ENCODE data around the gene UPF2. TPM values are rescaled to one million over a fixed set of nuclear protein-coding genes. Genes with fewer than 3 reads are reported as not detected.

Gene UPF2
- total RNA-seq, 1 donor from 2014 or later, result 38.1 TPM

DNA sequence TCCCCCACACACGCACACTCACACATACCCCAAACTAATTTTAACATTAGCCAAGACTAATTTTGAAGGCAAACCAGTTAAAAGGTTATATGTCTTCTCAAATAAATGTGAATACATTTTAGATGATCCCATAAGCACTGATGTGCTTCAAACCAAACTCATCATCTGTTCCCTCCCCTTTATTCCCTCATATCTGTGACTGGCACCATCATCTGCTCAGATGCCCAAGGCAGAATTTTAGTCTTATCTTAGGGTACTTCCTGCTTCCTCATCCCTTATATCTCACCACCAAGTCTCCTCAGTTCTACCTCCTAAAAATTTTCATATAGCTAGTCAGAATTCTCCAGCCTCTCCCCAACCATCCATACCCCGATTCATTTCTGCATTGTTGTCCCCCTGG lies 80.4 kb downstream of the UPF2 start:
- intact Hi-C loops (cut with micrococcal nuclease), result no loop called here

DNA sequence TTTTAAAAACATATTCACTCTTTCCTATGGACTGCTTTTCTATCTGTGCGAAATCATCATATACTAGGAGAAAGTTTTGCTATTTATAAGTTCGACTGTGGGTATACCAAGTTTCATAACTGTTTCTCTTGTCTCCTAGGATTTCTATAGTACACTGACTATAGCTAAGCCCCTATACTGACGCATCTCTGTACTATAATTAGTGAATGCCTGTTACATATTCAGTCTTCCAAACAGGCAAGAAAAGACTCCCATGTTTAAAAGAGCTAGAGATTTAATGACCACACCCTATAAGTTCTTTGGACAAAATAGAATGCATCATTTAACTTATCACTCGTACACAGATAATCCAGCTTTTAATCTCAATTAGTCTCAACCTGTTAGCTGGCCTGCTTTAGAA lies 80.8 kb downstream of the UPF2 start:
- intact Hi-C loops (cut with micrococcal nuclease), result no loop called here

GRCh38 chr10:11959966-11960365 lies 82.6 kb downstream of the UPF2 start:
- intact Hi-C loops (cut with micrococcal nuclease), result no loop called here

- intact Hi-C loops (cut with micrococcal nuclease), result no loop called here
These were observed 83.7 kb downstream of the UPF2 start for GRCh38 chr10:11958956-11959355.

- intact Hi-C loops (cut with micrococcal nuclease), result no loop called here
These were observed 90.9 kb downstream of the UPF2 start for GRCh38 chr10:11951695-11952094.

DNA sequence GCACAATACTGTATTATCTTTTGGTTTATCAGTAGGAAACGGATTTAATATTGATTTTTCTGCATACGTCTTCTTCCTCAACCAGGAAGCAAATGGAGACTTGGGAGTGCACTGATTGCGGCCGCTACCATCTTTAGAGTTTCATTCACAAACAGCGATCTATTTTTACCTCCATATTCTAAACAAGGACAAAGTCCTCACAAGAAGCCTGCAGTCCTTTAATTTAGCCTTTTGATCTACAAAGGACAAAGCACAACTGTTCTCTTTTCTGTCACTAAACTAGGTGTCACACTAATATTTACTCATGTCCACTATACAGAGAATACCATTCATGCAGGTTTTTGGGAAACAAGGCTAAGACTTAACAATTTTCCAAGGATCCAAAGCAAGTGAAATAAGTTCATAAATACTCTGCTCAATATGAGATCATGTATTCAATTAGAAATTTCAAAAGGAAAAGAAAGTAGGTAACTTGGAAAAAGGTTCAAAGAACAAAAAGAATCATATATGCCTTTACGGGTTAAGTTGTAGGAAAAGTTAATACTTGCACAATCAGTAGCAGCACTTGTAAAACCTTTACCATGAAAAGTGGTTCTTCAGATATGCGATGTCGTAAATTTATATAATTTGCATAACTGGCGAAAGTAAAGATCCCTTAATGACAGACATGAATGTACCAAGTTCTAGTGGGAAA lies 92.1 kb downstream of the UPF2 start:
- intact Hi-C loops (cut with micrococcal nuclease), result no loop called here

DNA sequence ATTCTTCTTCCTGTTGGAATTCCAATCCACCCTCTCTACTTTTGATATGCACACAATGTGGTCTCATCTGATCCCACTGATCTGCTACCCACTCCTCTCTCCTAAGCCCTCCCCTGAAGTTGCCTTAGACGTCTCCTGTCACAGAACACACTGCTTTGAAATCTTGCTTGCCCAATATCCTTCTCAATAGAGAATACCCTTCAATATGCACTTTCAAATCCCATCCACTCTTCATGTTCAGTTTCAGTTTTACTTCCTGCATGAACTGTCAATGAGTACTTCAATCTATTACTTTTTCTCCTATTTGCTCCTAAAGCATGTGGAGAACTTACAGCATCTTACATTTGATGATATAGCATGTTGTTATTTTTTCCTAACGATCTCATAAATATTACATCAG lies 93.5 kb downstream of the UPF2 start:
- intact Hi-C loops (cut with micrococcal nuclease), result no loop called here

- intact Hi-C loops (cut with micrococcal nuclease), result no loop called here
These were observed 96.0 kb downstream of the UPF2 start for GRCh38 chr10:11946652-11947051.

DNA sequence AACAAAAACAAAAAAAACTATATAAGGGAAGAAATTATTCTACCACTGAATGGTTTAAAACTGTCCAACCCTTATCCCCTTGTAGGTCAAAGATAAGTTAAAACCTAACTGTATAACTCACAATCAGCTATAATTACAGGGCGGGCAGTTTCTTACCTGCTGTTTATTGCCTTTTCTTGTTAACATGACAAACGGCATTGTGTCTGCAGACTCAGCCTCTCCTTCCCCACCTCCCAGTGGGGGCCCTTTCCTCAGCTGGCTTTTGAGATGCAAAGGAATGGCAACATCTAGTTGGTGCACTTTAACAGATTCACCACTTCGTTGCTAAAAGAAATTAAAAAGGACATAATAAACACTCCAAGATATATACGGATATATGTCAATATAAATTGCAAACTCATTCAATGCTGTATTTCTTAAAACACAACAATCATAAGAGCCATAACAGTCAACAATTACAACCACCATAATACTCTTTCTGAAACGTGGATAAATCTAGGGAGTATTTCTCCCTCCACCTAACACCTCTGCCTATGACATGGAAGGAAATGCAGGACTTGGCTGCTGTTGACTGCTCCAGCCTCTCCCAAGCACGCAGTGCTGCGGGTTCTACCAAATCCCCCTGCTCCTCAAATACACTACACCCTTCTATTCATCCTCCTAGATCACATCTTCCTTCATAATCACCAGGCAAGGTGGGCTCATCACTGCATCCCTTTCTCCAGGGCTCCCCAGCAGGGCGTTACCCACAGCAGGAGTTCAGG lies 106.0 kb downstream of the UPF2 start:
- intact Hi-C loops (cut with micrococcal nuclease), result no loop called here

DNA sequence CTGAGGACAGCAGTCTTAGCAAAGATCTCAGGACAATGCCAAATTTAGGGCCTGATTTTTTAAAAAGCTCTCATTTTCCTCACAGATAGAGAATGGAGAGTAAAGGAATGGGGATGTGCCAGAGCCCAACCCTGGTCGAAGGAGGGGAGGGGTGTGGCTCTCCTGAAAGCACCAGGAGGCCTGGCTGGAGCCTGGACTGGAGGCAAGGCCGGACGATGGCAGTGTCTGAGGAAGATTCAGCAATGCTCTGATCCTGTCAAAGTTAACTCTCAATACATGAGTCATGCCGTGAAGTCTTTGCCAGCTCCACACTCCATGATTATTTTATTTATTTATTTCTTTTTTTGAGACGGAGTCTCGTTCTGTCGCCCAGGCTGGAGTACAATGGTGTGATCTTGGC lies 108.3 kb downstream of the UPF2 start:
- intact Hi-C loops (cut with micrococcal nuclease), result no loop called here

- intact Hi-C loops (cut with micrococcal nuclease), result no loop called here
These were observed 108.9 kb downstream of the UPF2 start for GRCh38 chr10:11933577-11934223.

GRCh38 chr10:11931038-11931437 lies 111.6 kb downstream of the UPF2 start:
- intact Hi-C loops (cut with micrococcal nuclease), result no loop called here

DNA sequence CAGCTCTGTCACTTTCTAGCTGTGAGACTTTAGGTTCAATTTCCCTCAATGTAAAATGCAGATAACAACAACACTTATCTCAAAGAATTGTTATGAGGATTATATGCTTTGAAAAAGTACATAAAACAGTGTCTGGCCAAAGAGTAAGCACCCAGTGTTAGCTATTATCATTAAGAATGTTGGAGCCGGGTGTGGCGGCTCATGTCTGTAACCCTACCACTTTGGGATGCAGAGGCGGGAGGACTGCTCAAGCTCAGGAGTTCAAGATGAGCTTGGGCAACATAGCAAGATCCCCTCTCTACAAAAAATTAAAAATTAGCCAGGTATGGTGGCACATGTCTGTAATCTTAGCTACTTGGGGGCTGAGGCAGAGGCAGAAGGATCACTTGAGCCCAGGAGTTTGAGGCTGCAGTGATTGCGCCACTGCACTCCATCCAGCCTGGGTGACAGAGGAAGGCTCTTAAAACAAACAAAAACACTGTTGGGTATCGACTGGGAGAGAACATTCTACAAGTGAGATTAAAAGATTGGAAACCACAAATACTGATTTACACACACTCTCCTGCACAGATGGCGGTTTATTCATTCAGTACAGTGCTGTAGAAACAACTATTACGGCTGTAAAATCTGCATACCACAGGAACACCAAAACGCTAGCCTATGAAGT lies 112.2 kb downstream of the UPF2 start:
- intact Hi-C loops (cut with micrococcal nuclease), result no loop called here

GRCh38 chr10:11927746-11928145 lies 114.9 kb downstream of the UPF2 start:
- intact Hi-C loops (cut with micrococcal nuclease), result no loop called here

DNA sequence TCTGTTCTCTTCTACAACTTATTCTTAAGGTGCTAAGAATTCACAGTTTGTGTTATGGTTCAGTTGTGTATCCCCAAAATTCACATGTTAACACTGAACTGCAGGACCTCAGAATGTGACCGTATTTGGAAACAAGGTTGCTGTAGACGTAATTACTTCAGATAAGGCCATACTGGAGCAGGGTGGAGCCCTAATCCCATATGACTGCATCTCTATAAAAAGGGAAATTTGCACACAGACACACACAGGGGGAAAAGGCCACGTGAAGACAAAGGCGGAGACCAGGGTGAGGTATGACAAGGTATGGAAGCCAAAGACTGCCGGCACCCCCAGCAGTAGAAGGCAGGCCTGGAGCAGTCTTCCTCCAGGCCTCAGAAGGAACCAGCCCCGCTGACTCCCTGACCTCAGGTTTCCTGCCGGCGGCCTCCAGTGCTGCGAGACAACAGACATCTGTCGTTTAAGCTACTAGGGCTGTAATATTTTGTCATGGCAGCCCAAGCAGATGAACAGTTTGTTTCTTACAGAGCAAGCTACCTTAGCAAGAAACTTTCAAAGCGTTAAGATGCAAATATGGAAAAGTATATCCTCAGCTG lies 120.7 kb downstream of the UPF2 start:
- intact Hi-C loops (cut with micrococcal nuclease), result no loop called here

DNA sequence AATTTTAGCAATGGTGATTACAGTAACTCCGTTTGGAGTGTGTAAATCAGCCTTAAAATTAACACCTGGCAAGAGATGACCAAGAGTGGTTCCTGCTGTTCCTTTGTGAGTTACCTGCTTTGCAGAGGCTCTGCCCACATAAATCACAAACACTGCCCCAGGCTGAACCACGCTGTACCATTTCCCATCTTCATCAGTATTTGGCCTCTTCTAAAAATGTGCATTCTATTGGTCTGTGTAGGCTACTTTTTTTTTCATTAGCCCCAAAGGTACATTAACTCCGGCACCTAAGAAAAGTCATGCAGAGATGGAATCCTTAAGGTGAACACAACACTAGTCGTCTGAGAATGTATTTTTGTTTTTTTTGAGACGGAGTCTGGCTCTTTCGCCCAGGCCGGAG lies 123.3 kb downstream of the UPF2 start:
- intact Hi-C loops (cut with micrococcal nuclease), result loop anchor here (5.0 kb wide), 1 partner anchor 57 kb away; no protein-coding TSS in a partner anchor

- intact Hi-C loops (cut with micrococcal nuclease), result loop anchor here (5.0 kb wide), 1 partner anchor 56 kb away; no protein-coding TSS in a partner anchor
These were observed 124.2 kb downstream of the UPF2 start for GRCh38 chr10:11918384-11918783.

GRCh38 chr10:11913079-11913641 lies 129.4 kb downstream of the UPF2 start:
- intact Hi-C loops (cut with micrococcal nuclease), result no loop called here

DNA sequence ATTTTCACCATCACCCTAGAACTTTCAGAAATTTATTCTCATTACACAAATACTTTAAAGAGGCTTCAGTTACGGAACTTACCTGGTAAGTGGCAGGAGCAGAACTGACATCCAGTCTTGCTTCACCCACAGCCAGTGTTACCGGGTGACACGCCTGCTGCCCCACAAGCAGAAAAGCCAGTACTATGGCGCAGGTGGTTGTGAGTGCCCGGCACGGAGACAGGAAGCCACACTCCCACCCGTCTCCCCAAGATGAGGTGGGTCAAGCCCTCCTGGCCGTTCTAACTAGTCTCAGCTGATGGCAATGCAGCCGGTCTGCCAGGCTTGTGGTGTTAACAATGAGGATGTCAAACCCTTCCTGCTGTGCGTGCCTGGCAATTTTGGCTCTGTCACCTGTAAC lies 132.5 kb downstream of the UPF2 start:
- intact Hi-C loops (cut with micrococcal nuclease), result no loop called here

- intact Hi-C loops (cut with micrococcal nuclease), result no loop called here
These were observed 133.0 kb downstream of the UPF2 start for GRCh38 chr10:11909618-11910017.

DNA sequence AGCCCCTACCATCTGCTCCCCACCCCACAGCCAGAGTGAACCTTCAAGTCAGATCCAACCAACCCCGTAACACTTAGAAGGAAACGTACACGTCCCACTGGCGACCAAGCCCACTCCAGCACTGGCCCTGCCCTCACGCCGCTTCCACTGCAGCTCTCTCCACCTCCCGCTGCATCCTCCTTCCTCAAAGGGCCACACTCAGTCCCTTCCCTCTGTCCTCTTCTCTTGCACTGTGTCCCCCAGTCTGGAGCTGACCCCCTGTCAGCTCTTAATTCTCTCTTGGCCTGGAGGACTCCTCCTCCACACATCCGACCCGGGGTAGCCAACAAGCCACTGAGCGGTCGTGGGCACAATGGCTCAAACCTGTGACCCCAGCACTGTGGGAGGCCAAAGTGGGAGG lies 133.6 kb downstream of the UPF2 start:
- intact Hi-C loops (cut with micrococcal nuclease), result no loop called here

Measured in T-helper 1 cell treated with Interleukin-12 subunit alpha and Interleukin-12 subunit beta and Interleukin-4 antibody, amounts not matched to agents 30 ng/mL and 1 ng/mL, for 36 hours (primary cell).